Measurements from ENCODE around the gene HMCN2. TPM values are rescaled to one million over a fixed set of nuclear protein-coding genes. Genes with fewer than 3 reads are reported as not detected.

The HMCN2 gene
- total and polyA plus RNA-seq, 2 experiments from 2014 or later: not detected

DNA sequence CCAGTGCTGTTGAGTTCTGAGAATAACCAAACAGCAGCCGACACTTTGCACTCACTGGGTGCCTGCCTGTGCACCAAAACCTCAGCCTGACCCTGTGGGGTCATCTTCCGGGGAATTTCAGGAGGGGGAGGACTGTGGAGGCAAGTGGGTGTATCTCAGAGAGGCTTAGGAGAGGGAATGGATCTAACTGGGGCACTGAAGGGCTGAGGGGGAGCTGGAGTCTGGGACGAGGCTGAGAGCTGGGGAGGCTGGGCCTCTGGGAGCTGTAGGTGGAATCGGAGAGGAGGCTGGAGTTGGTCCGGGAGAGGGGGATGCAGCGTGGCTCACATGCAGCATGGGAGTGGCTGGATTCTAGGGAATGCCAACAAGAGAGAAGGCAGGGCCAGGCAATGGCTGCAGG, 164.3 kb downstream of the HMCN2 start:
- H3K4me1 ChIP-seq (ENCODE audit: insufficient read depth): peaks cover 9% of the 10 kb centered on the region
- WGBS, 2 experiments (ENCODE audit: low coverage in 1 of 2, low lambda C conversion rate in 2 of 2, missing lambda C conversion rate in 2 of 2): 86 to 87% methylated on average over 5 to 6 of the region's 6 CpGs
- no peaks in the 10 kb centered on the region for H3F3A ChIP-seq (ENCODE audit: insufficient read depth)
- H4K20me1 ChIP-seq (ENCODE audit: insufficient read depth): no peaks in the 10 kb centered on the region
- TF ChIP-seq EZH2 (IDR thresholded peaks at IDR 0.05; ENCODE audit: insufficient read depth, poor library complexity, severe bottlenecking) (no peak), EZH2phosphoT487 (IDR thresholded peaks at IDR 0.05; ENCODE audit: insufficient read depth, low read depth) (no peak)
- no peak overlapping the region for H3K4me2 ChIP-seq (ENCODE audit: unreplicated experiment)
- H3K9ac ChIP-seq: no peak overlapping the region
- H3K9me3 ChIP-seq (ENCODE audit: low read depth): no peaks in the 10 kb centered on the region
- no peaks in the 10 kb centered on the region for H3K36me3 ChIP-seq (ENCODE audit: low read depth)
- H2AFZ ChIP-seq: no peak overlapping the region
- no peaks in the 10 kb centered on the region for H3K79me2 ChIP-seq (ENCODE audit: insufficient read depth)
- DNase-seq: no peak
- no peak overlapping the region for H3K27ac ChIP-seq
- H3K4me3 ChIP-seq: no peak overlapping the region
- no peaks in the 10 kb centered on the region for H3K27me3 ChIP-seq (replicated peaks; ENCODE audit: insufficient read depth)
- in situ Hi-C loops (cut with MboI): no loop called here
- H3K9me2 ChIP-seq (ENCODE audit: insufficient read depth): no peaks in the 10 kb centered on the region

DNA sequence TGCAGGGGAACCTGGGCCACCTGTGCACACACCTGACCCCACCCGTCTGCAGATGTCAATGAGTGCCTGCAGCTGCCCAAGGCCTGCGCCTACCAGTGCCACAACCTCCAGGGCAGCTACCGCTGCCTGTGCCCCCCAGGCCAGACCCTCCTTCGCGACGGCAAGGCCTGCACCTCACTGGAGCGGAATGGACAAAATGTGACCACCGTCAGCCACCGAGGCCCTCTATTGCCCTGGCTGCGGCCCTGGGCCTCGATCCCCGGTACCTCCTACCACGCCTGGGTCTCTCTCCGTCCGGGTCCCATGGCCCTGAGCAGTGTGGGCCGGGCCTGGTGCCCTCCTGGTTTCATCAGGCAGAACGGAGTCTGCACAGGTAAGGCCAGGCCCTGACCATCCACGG, 164.7 kb downstream of the HMCN2 start:
- H3F3A ChIP-seq (ENCODE audit: insufficient read depth): no peaks in the 10 kb centered on the region
- in situ Hi-C loops (cut with MboI): no loop called here
- no peaks in the 10 kb centered on the region for H4K20me1 ChIP-seq (ENCODE audit: insufficient read depth)
- H3K9me3 ChIP-seq (ENCODE audit: low read depth): no peaks in the 10 kb centered on the region
- H3K4me1 ChIP-seq (ENCODE audit: insufficient read depth): peaks cover 9% of the 10 kb centered on the region
- no peaks in the 10 kb centered on the region for H3K9me2 ChIP-seq (ENCODE audit: insufficient read depth)
- H2AFZ ChIP-seq: no peak overlapping the region
- TF ChIP-seq EZH2 (IDR thresholded peaks at IDR 0.05; ENCODE audit: insufficient read depth, poor library complexity, severe bottlenecking) (no peak), EZH2phosphoT487 (IDR thresholded peaks at IDR 0.05; ENCODE audit: insufficient read depth, low read depth) (no peak)
- no peak overlapping the region for H3K9ac ChIP-seq
- H3K36me3 ChIP-seq (ENCODE audit: low read depth): no peaks in the 10 kb centered on the region
- H3K79me2 ChIP-seq (ENCODE audit: insufficient read depth): no peaks in the 10 kb centered on the region
- no peaks in the 10 kb centered on the region for H3K27me3 ChIP-seq (replicated peaks; ENCODE audit: insufficient read depth)
- no peak for DNase-seq
- WGBS, 2 experiments (ENCODE audit: low coverage in 1 of 2, low lambda C conversion rate in 2 of 2, missing lambda C conversion rate in 2 of 2): 90 to 91% methylated on average over 18 of the region's 18 CpGs
- H3K4me2 ChIP-seq (ENCODE audit: unreplicated experiment): no peak overlapping the region
- no peak overlapping the region for H3K27ac ChIP-seq
- no peak overlapping the region for H3K4me3 ChIP-seq

DNA sequence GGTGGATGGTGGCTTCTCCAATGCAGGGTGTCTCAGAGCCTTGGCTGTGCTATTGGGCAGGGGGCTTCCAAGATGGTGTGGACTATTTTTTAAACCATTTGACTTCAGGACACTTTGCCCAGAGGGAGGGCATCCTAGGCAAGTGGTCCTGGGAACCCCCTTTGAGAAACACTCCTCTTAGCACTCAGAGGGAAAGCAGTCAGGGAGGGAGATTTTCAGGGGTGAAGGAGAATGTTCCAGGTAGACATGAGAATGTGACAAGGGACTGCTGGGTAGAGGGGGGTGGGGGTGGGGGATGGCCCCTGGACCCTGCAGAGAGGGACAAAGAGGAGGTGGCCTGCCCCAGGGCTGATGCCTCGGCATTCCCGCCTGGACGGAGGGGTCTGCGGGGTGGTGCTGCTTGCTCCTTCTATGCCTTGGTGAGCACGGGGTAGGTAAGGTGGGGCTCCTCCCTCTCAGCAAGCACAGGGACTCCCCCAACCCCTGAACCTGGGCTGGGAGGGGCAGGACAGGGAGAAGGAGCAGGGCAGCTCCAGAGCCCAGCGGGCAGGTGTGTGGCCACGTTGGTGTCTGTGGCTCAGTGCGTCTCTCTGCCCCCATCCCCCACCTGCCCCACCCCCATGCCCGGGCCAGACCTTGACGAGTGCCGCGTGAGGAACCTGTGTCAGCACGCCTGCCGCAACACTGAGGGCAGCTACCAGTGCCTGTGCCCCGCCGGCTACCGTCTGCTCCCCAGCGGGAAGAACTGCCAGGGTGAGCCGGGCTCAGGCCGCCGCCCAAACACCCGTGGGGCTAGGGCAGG, 165.4 kb downstream of the HMCN2 start:
- in situ Hi-C loops (cut with MboI): no loop called here
- no peak for DNase-seq

DNA sequence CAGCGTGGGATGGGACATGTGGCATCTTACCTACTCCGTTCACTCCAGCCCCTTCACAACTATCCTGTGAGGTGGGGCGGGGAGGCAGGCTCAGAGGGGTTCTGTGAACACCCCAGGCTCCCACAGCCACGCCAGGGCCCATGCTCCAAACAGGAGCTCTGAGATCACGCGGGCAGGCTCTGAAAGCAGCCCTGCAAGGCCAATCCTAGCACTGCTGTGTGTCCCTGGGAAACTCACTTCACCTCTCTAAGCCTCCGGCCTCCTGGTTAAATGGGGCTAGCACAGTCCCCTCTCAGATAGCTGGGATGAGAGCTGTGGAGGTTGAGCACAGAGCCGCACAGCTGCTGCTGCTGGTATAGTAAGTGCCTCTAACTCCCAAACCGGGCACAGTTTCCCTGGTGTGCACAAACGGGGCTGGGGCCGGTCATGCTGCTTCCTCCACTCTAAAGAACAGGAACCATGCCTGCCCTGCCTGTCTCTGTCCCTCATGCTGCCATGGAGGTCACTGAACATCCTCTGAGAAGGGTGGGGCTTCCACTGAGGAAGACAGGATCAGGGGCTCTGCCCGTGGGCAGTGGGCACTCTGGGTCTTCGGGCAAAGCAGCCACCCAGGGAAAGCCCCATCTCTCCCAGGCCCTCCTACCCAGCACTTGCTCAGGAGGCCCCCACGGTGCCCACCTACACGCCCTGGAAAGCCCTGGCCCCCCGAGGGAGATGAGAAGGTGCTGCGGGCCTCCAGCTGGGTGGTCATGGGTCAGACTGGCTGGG, 166.2 kb downstream of the HMCN2 start:
- Histone ChIP-seq H3K4me1 (ENCODE audit: insufficient read depth) (peaks cover 8% of the 10 kb centered on the region), H3K4me2 (ENCODE audit: unreplicated experiment) (no peak overlapping the region), H2AFZ (no peak overlapping the region), H3K36me3 (ENCODE audit: low read depth) (no peaks in the 10 kb centered on the region), H3K9ac (no peak overlapping the region), H4K20me1 (ENCODE audit: insufficient read depth) (no peaks in the 10 kb centered on the region), H3K79me2 (ENCODE audit: insufficient read depth) (no peaks in the 10 kb centered on the region), H3K27me3 (replicated peaks; ENCODE audit: insufficient read depth) (no peaks in the 10 kb centered on the region), H3K4me3 (no peak overlapping the region), H3K27ac (no peak overlapping the region), H3F3A (ENCODE audit: insufficient read depth) (no peaks in the 10 kb centered on the region), H3K9me3 (ENCODE audit: low read depth) (no peaks in the 10 kb centered on the region), H3K9me2 (ENCODE audit: insufficient read depth) (no peaks in the 10 kb centered on the region)
- in situ Hi-C loops (cut with MboI): no loop called here
- DNase-seq: no peak
- 89 to 91% methylated on average over 17 of the region's 17 CpGs for WGBS, 2 experiments (ENCODE audit: low coverage in 1 of 2, low lambda C conversion rate in 2 of 2, missing lambda C conversion rate in 2 of 2)
- no peak for TF ChIP-seq EZH2 (IDR thresholded peaks at IDR 0.05; ENCODE audit: insufficient read depth, poor library complexity, severe bottlenecking)
- no peak for TF ChIP-seq EZH2phosphoT487 (IDR thresholded peaks at IDR 0.05; ENCODE audit: insufficient read depth, low read depth)

More for the DNA sequence above, 165.4 kb downstream of the HMCN2 start:
- H4K20me1 ChIP-seq (ENCODE audit: insufficient read depth): no peaks in the 10 kb centered on the region
- H3K4me1 ChIP-seq (ENCODE audit: insufficient read depth): peaks cover 9% of the 10 kb centered on the region
- H3K36me3 ChIP-seq (ENCODE audit: low read depth): no peaks in the 10 kb centered on the region
- no peak overlapping the region for H3K9ac ChIP-seq
- no peak overlapping the region for H3K4me2 ChIP-seq (ENCODE audit: unreplicated experiment)
- no peaks in the 10 kb centered on the region for H3K9me2 ChIP-seq (ENCODE audit: insufficient read depth)
- no peaks in the 10 kb centered on the region for H3K79me2 ChIP-seq (ENCODE audit: insufficient read depth)
- H3K4me3 ChIP-seq: no peak overlapping the region
- H2AFZ ChIP-seq: no peak overlapping the region
- no peaks in the 10 kb centered on the region for H3K9me3 ChIP-seq (ENCODE audit: low read depth)
- WGBS, 2 experiments (ENCODE audit: low coverage in 1 of 2, low lambda C conversion rate in 2 of 2, missing lambda C conversion rate in 2 of 2): 68 to 78% methylated on average over 11 to 22 of the region's 22 CpGs
- H3K27me3 ChIP-seq (replicated peaks; ENCODE audit: insufficient read depth): no peaks in the 10 kb centered on the region
- H3K27ac ChIP-seq: no peak overlapping the region
- no peak for TF ChIP-seq EZH2 (IDR thresholded peaks at IDR 0.05; ENCODE audit: insufficient read depth, poor library complexity, severe bottlenecking)
- TF ChIP-seq EZH2phosphoT487 (IDR thresholded peaks at IDR 0.05; ENCODE audit: insufficient read depth, low read depth): no peak
- H3F3A ChIP-seq (ENCODE audit: insufficient read depth): no peaks in the 10 kb centered on the region

Measured in GM23248 (cell line).